ENCODE measurements around the gene APOA4.
A peak's percentile ranks its signal among the peaks of the same experiment; 100 is the strongest.

The APOA4 gene

DNA sequence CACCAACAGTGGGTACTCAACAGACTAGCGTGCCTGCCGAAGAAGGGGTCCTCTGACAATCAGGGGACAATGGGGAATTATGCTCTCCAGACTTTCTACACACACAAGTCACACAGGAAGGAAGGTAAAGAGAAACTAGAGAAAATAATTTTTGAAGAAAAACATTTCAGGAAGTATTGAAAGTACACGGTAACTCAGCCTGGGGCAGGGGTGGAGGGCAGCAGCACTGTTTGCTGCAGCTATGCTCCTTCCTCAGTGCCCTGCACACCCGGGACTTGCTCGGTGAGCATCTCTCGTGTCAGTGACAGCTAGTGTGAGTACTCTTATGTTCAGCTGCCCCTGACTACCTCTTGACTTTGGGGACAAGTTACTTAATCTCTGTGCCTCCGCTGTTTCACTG lies 32.3 kb upstream of the APOA4 start:
- peaks cover 50% of the 10 kb centered on the region for H3K4me1 ChIP-seq (ENCODE audit: insufficient read depth, low read length)
- H3K27me3 ChIP-seq (ENCODE audit: insufficient read depth, low read length, poor library complexity), result no peaks in the 10 kb centered on the region
- ATAC-seq (ENCODE audit: insufficient read depth, low read depth) (no peak), DNase-seq (no peak)
- H3K4me3 ChIP-seq (ENCODE audit: low read depth in 1 of 2, low read length in 2 of 2), result no peak overlapping the region
- no peak overlapping the region for H3K9ac ChIP-seq (ENCODE audit: low read depth, low read length)
- H3K79me2 ChIP-seq (ENCODE audit: insufficient read depth, low read length), result no peaks in the 10 kb centered on the region
- peak overlapping the region; percentile 53 for H3K27ac ChIP-seq (ENCODE audit: low read length)
- H3K36me3 ChIP-seq (ENCODE audit: insufficient read depth, low read length), result peaks cover 21% of the 10 kb centered on the region
- no peaks in the 10 kb centered on the region for H4K20me1 ChIP-seq (ENCODE audit: insufficient read depth, low read length)
- H2AFZ ChIP-seq (ENCODE audit: low read depth, low read length), result no peak overlapping the region
- no peak for TF ChIP-seq EZH2 (IDR thresholded peaks at IDR 0.05; ENCODE audit: borderline replicate concordance, low read depth, low read length, severe bottlenecking)
- TF ChIP-seq, protein P1, sequence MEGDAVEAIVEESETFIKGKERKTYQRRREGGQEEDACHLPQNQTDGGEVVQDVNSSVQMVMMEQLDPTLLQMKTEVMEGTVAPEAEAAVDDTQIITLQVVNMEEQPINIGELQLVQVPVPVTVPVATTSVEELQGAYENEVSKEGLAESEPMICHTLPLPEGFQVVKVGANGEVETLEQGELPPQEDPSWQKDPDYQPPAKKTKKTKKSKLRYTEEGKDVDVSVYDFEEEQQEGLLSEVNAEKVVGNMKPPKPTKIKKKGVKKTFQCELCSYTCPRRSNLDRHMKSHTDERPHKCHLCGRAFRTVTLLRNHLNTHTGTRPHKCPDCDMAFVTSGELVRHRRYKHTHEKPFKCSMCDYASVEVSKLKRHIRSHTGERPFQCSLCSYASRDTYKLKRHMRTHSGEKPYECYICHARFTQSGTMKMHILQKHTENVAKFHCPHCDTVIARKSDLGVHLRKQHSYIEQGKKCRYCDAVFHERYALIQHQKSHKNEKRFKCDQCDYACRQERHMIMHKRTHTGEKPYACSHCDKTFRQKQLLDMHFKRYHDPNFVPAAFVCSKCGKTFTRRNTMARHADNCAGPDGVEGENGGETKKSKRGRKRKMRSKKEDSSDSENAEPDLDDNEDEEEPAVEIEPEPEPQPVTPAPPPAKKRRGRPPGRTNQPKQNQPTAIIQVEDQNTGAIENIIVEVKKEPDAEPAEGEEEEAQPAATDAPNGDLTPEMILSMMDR (IDR thresholded peaks at IDR 0.05; ENCODE audit: borderline replicate concordance, extremely low read depth, low read length, poor library complexity, severe bottlenecking), result no peak
- no peaks in the 10 kb centered on the region for H3K9me3 ChIP-seq (ENCODE audit: insufficient read depth, low read length, severe bottlenecking)
- H3K4me2 ChIP-seq (ENCODE audit: insufficient read depth, low read length), result no peak overlapping the region

DNA sequence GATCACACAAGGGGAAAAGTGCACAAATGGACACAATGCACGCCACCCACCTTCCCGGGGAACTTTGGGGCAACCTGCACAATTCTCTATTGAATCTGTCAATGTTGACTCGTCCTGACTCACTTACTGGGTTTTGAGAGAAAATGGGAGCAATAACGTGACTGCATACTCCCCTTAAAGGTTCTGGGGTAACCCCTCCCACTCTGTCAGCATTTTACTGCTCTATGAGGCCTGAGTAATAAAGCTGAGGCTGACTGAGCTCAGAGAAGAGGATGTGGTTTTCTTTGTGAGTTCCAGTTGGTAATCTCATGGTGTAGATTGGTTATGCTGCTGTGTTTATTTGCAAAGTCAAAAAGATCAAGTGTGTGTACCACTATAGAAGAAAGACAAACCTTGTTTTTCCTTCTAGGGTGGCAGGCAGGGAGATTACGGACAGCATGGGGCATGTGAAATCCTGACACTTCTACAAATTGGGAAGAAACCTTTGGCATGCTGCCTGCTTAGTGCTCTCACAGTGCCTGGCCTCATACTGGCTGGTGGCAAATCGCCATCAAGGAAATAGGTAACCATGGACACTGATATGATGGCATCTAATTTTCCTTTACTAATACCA lies 30.5 kb upstream of the APOA4 start:
- H3K27me3 ChIP-seq (ENCODE audit: insufficient read depth, low read length, poor library complexity), result no peaks in the 10 kb centered on the region
- peak overlapping the region in 1 of 2 experiments; percentile 34; a peak in 2 of 4 replicates for H3K4me3 ChIP-seq (ENCODE audit: low read depth in 1 of 2, low read length in 2 of 2)
- ATAC-seq (ENCODE audit: insufficient read depth, low read depth) (peak; percentile 90), DNase-seq (peak; percentile 83)
- H3K9ac ChIP-seq (ENCODE audit: low read depth, low read length), result peak overlapping the region; percentile 47
- H3K27ac ChIP-seq (ENCODE audit: low read length), result peak overlapping the region; percentile 91
- peaks cover 60% of the 10 kb centered on the region for H3K4me1 ChIP-seq (ENCODE audit: insufficient read depth, low read length)
- no peaks in the 10 kb centered on the region for H3K79me2 ChIP-seq (ENCODE audit: insufficient read depth, low read length)
- peaks cover 22% of the 10 kb centered on the region for H3K36me3 ChIP-seq (ENCODE audit: insufficient read depth, low read length)
- peak overlapping the region; percentile 49 for H2AFZ ChIP-seq (ENCODE audit: low read depth, low read length)
- H4K20me1 ChIP-seq (ENCODE audit: insufficient read depth, low read length), result no peaks in the 10 kb centered on the region
- TF ChIP-seq, protein P1 (IDR thresholded peaks at IDR 0.05; ENCODE audit: borderline replicate concordance, extremely low read depth, low read length, poor library complexity, severe bottlenecking), result no peak
- TF ChIP-seq EZH2 (IDR thresholded peaks at IDR 0.05; ENCODE audit: borderline replicate concordance, low read depth, low read length, severe bottlenecking), result no peak
- peak overlapping the region; percentile 62 for H3K4me2 ChIP-seq (ENCODE audit: insufficient read depth, low read length)
- H3K9me3 ChIP-seq (ENCODE audit: insufficient read depth, low read length, severe bottlenecking), result no peaks in the 10 kb centered on the region

DNA sequence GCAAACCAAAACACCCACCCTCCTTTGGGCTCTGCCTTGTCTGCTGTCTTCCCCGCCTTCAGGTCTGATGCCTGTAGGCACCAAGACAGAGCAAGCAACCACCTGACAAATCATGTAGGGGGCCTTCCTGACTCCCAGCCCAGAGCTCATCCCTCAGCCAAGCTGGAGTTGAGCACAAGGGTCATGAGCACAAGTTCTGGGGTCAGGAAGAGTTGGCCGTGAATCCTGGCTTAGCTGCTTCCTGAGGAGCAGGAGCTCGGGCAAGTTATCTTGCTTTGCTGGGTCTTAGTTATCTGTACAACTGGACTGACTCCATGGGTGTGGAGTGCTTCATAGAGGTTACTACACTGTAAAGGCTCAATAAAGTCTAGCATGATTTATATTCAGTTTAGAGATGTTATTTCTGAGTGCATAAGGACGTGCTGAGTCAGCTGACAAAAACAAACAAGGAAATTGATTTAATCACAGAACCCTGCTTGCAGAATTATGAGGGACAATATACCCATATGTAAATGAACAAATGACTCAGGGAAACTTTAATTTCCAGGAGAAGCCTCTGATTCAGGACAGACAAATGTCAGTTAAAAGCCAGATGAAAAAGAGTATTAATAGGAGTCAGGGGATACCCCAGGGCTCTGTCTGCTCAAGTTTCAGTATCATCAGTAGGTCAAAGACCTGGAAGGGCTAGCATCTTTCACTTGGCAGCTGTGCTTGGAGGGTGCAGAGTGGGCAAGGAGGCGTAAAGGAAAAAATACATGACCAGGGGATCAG lies 29.3 kb upstream of the APOA4 start:
- Histone ChIP-seq H3K79me2 (ENCODE audit: insufficient read depth, low read length) (no peaks in the 10 kb centered on the region), H3K4me1 (ENCODE audit: insufficient read depth, low read length) (peaks cover 60% of the 10 kb centered on the region), H3K9ac (ENCODE audit: low read depth, low read length) (peak overlapping the region; percentile 47), H4K20me1 (ENCODE audit: insufficient read depth, low read length) (no peaks in the 10 kb centered on the region), H3K4me3 (ENCODE audit: low read depth in 1 of 2, low read length in 2 of 2) (peak overlapping the region in 1 of 2 experiments; percentile 34; a peak in 1 of 4 replicates), H3K36me3 (ENCODE audit: insufficient read depth, low read length) (peaks cover 15% of the 10 kb centered on the region), H3K9me3 (ENCODE audit: insufficient read depth, low read length, severe bottlenecking) (no peaks in the 10 kb centered on the region), H3K27ac (ENCODE audit: low read length) (peak overlapping the region; percentile 91), H3K4me2 (ENCODE audit: insufficient read depth, low read length) (peak overlapping the region; percentile 62), H3K27me3 (ENCODE audit: insufficient read depth, low read length, poor library complexity) (no peaks in the 10 kb centered on the region), H2AFZ (ENCODE audit: low read depth, low read length) (peak overlapping the region; percentile 52)
- no peak for TF ChIP-seq EZH2 (IDR thresholded peaks at IDR 0.05; ENCODE audit: borderline replicate concordance, low read depth, low read length, severe bottlenecking)
- TF ChIP-seq, protein P1 (IDR thresholded peaks at IDR 0.05; ENCODE audit: borderline replicate concordance, extremely low read depth, low read length, poor library complexity, severe bottlenecking), result no peak
- DNase-seq (peak; percentile 67), ATAC-seq (ENCODE audit: insufficient read depth, low read depth) (peak; percentile 44)

Data from DND-41 (cell line).